A673 (cell line): ENCODE results near the gene C4orf50. TPM values are rescaled to one million over a fixed set of nuclear protein-coding genes. Genes with fewer than 3 reads are reported as not detected.

Experiments used
- BruUV-seq: library from RNA; stranded (reverse); fragments of 400-500 nt; replicated peaks from 2 replicates; lab custom pipeline; 2021; lab: Mats Ljungman, UMichigan
- CTCF ChIA-PET: fragments of 300-600 bp; sonication (Branson Sonifier 250); formaldehyde crosslinking; loops from one replicate; lab custom pipeline; 2022; ENCODE audit warnings: antibody characterized with exemption; lab: Charles Lee
- POLR2A ChIA-PET: fragments of 300-600 bp; sonication (Branson Sonifier 250); formaldehyde crosslinking; loops from one replicate; lab custom pipeline; 2022; ENCODE audit warnings: antibody characterized with exemption; ENCODE audit not compliant: low non-redundant PET; lab: Charles Lee
- DNase-seq: peaks from one replicate; pipeline ENCODE4 v3.0.0-alpha.2; 2015; ENCODE audit warnings: low spot score
- H3K27ac ChIP-seq: fragments of 200-600 bp; sonication (generic); 2 replicates; pipeline ENCODE4 v1.5.1; 2016; ENCODE audit warnings: mixed run types, low read depth, mild to moderate bottlenecking, mixed read lengths, antibody characterized with exemption, low read length; ENCODE audit not compliant: poor library complexity, severe bottlenecking
- H3K27me3 ChIP-seq: fragments of 200-600 bp; sonication (generic); replicated peaks from 2 replicates; pipeline ENCODE4 v1.6.1; 2017; ENCODE audit warnings: mixed run types, low read depth, mild to moderate bottlenecking, mixed read lengths, antibody characterized with exemption, low read length; ENCODE audit not compliant: insufficient read depth, poor library complexity
- H3K36me3 ChIP-seq: fragments of 200-600 bp; sonication (generic); 2 replicates; pipeline ENCODE4 v1.6.1; 2016; ENCODE audit warnings: mixed run types, mild to moderate bottlenecking, mixed read lengths, antibody characterized with exemption, low read length; ENCODE audit not compliant: insufficient read depth, poor library complexity, severe bottlenecking
- H3K4me1 ChIP-seq: fragments of 200-600 bp; sonication (generic); 2 replicates; pipeline ENCODE4 v1.6.1; 2017; ENCODE audit warnings: mixed run types, mild to moderate bottlenecking, mixed read lengths, antibody characterized with exemption, low read length; ENCODE audit not compliant: insufficient read depth, poor library complexity, severe bottlenecking
- H3K4me3 ChIP-seq: fragments of 200-600 bp; sonication (generic); 2 replicates; pipeline ENCODE4 v1.5.1; 2016; ENCODE audit warnings: low read depth, mixed run types, mild to moderate bottlenecking, mixed read lengths, low read length; ENCODE audit not compliant: poor library complexity, severe bottlenecking
- H3K9me3 ChIP-seq: fragments of 200-600 bp; sonication (generic); 2 replicates; pipeline ENCODE4 v1.6.1; 2016; ENCODE audit warnings: mixed run types, low read depth, mild to moderate bottlenecking, mixed read lengths, antibody characterized with exemption, low read length; ENCODE audit not compliant: poor library complexity, severe bottlenecking
- EZH2 ChIP-seq: fragments of 200-600 bp; sonication (generic); IDR thresholded peaks from 2 replicates; pipeline ENCODE4 v1.6.1; 2017; ENCODE audit warnings: borderline replicate concordance, low read depth, mild to moderate bottlenecking, mixed read lengths, antibody characterized with exemption, low read length; ENCODE audit not compliant: poor library complexity, severe bottlenecking
- intact Hi-C: fragments of 100-400 bp; cut with micrococcal nuclease; formaldehyde crosslinking; loops from one replicate; pipeline ENCODE4 v1.10.0; 2022; ENCODE audit not compliant: unreplicated experiment
- total RNA-seq: library from RNA; stranded (reverse); gene quantifications from 2 replicates; pipeline ENCODE4 v1.2.3, GENCODE V29; 2021
- TF ChIP-seq, protein P1 (sequence below): fragments of 300-800, 200-600 bp; sonication (generic); conservative IDR thresholded peaks from 2 replicates; pipeline ENCODE4 v1.5.1; 2017; ENCODE audit warnings: low read depth, mild to moderate bottlenecking, antibody characterized with exemption, low read length, moderate library complexity, mixed read lengths

The C4orf50 gene
- total RNA-seq, 1 experiment from 2014 or later, result not detected

DNA sequence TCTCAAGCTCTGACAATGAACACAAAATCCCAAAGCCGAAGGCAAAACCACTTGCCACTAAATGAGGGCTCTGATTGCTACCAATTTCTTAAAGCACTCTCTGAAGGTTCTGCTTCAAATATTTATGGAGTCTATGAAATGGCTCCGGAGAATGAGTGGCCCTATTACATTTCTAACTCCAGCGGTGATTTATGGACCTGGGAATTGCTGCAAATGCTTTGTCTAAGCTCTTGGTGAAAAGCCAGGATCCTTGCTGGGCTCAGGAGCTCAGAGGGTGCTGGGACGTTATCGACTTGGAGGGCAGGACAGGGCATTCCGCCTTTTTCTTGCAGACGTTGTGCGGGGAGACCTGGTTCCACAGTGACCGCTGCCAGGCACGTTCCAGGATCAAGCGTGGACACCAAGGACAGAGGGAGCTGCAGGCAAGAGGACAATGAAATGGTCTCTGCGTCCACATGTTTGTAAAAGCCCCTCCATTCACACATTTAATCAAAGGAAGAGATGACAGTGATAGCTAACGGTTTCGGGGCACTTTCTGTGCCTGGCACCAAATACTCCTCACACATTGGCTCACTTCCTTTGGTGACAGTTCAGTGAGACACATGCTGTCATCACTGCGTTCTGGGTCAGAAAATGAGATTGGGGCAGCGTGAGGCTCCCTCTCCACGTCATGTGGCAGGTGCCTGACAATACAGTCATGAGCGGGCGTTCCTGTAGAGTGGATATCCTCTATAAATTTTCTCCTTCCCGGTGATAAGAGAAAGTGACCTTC lies 58.8 kb downstream of the C4orf50 start:
- ChIA-PET POLR2A (no interaction called here), CTCF (interaction anchor here (0.6 kb wide), 1 partner anchor 21 kb away, joined by 3 read pairs; no protein-coding TSS in a partner anchor)
- intact Hi-C loops, result no loop called here
- Histone ChIP-seq H3K27me3 (no peaks in the 10 kb centered on the region), H3K9me3 (no peaks in the 10 kb centered on the region), H3K36me3 (no peaks in the 10 kb centered on the region), H3K4me1 (peaks cover 14% of the 10 kb centered on the region), H3K4me3 (no peak overlapping the region), H3K27ac (no peak overlapping the region)
- DNase-seq, result peak; percentile 24
- no TSS peak for BruUV-seq
- TF ChIP-seq, protein P1, sequence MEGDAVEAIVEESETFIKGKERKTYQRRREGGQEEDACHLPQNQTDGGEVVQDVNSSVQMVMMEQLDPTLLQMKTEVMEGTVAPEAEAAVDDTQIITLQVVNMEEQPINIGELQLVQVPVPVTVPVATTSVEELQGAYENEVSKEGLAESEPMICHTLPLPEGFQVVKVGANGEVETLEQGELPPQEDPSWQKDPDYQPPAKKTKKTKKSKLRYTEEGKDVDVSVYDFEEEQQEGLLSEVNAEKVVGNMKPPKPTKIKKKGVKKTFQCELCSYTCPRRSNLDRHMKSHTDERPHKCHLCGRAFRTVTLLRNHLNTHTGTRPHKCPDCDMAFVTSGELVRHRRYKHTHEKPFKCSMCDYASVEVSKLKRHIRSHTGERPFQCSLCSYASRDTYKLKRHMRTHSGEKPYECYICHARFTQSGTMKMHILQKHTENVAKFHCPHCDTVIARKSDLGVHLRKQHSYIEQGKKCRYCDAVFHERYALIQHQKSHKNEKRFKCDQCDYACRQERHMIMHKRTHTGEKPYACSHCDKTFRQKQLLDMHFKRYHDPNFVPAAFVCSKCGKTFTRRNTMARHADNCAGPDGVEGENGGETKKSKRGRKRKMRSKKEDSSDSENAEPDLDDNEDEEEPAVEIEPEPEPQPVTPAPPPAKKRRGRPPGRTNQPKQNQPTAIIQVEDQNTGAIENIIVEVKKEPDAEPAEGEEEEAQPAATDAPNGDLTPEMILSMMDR, result no peak
- no peak for TF ChIP-seq EZH2

DNA sequence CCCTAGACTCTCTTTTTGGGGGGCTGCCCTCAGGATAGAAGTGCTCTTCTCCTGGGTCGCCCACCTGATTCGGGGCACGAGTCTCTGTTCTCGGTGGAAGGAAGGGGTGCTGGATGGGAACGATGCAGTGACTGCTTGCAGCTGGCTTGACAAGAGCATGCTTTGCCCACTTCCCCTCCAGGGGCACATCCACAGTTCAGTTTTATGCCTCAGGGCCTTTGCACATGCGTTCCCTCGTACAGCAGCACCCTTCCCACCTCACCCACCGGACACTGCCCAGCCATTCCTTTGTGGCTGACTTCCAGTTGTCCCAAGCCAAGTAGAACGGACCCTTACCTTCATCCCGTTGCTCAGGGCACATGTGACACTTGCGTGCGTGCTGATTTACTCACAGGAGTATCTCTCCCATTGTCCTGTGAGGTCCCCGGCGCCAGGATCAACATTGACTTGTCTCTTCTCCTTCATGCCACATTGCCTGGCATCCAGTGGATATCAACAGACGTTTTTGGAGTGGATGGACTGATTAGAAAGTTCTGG lies 60.0 kb downstream of the C4orf50 start:
- Histone ChIP-seq H3K4me3 (no peak overlapping the region), H3K9me3 (no peaks in the 10 kb centered on the region), H3K4me1 (peaks cover 14% of the 10 kb centered on the region), H3K36me3 (no peaks in the 10 kb centered on the region), H3K27ac (no peak overlapping the region), H3K27me3 (no peaks in the 10 kb centered on the region)
- POLR2A ChIA-PET, result no interaction called here
- intact Hi-C loops, result no loop called here
- DNase-seq, result no peak
- TF ChIP-seq, protein P1, result no peak
- no peak for TF ChIP-seq EZH2
- CTCF ChIA-PET, result no interaction called here
- no TSS peak for BruUV-seq

DNA sequence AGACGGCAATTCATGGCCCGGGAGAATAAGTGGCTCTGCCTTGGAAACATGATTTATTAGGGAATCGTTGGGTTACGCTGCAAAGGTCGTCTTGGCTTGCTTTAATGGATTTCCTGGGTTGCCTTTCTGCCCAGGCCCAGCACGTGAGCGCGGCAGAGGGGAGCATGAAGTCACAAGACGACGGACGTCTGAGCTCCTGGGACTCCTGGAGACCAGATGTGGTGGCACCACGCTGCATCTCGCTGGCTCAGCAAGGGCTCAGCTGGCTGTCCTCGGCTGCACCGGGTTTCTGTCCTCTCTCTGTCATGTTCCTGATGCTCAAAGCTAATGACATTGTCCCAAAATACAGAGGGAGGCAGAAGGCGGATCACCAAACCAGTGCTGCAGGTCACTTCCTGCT lies 61.2 kb downstream of the C4orf50 start:
- Histone ChIP-seq H3K27me3 (no peaks in the 10 kb centered on the region), H3K4me3 (no peak overlapping the region), H3K36me3 (no peaks in the 10 kb centered on the region), H3K4me1 (peaks cover 14% of the 10 kb centered on the region), H3K9me3 (no peaks in the 10 kb centered on the region), H3K27ac (no peak overlapping the region)
- TF ChIP-seq, protein P1, result no peak
- no peak for TF ChIP-seq EZH2
- no peak for DNase-seq
- intact Hi-C loops, result no loop called here
- CTCF ChIA-PET, result no interaction called here
- BruUV-seq, result no TSS peak
- POLR2A ChIA-PET, result no interaction called here
